SKM-1 (cell line): ENCODE measurements around the gene LCK.
"Not testable (repeated sequence)": the region's sequence is repeated elsewhere in the genome, so short reads cannot be mapped to it uniquely, and the experiment has no call there.

Source experiments
- DNase-seq: peaks from one replicate; lab custom pipeline; 2025; ENCODE audit not compliant: unreplicated experiment; lab: John Stamatoyannopoulos, UW

The LCK gene

GRCh38 chr1:32273391-32274208, 22.5 kb downstream of the LCK start:
- DNase-seq: no peak

- no peak for DNase-seq
Observed at GRCh38 chr1:32274646-32275340, 23.7 kb downstream of the LCK start.

GRCh38 chr1:32275424-32275823, 24.4 kb downstream of the LCK start:
- DNase-seq: no peak

- DNase-seq: no peak
Observed at GRCh38 chr1:32276032-32276782, 25.1 kb downstream of the LCK start.

GRCh38 chr1:32284777-32285176, 33.7 kb downstream of the LCK start:
- DNase-seq: not testable (repeated sequence)

GRCh38 chr1:32285658-32286057, 34.6 kb downstream of the LCK start:
- DNase-seq: no peak

GRCh38 chr1:32286763-32287162, 35.7 kb downstream of the LCK start:
- no peak for DNase-seq

GRCh38 chr1:32289256-32289655, 38.2 kb downstream of the LCK start:
- DNase-seq: no peak

GRCh38 chr1:32291145-32291707, 40.2 kb downstream of the LCK start:
- DNase-seq: no peak

GRCh38 chr1:32291708-32292538, 40.9 kb downstream of the LCK start, which contains the start of gene HDAC1:
TSS of gene HDAC1 (plus strand) at chr1:32292083. CDS start at chr1:32292170, 87 bp downstream.
- DNase-seq: peak; percentile 98

- not testable (repeated sequence) for DNase-seq
Observed at GRCh38 chr1:32298211-32298610, 47.1 kb downstream of the LCK start.

- DNase-seq: no peak
Observed at GRCh38 chr1:32299327-32299726, 48.3 kb downstream of the LCK start.

- DNase-seq: no peak
Observed at GRCh38 chr1:32303358-32303757, 52.3 kb downstream of the LCK start.

GRCh38 chr1:32303997-32304622, 53.0 kb downstream of the LCK start:
- DNase-seq: no peak

- no peak for DNase-seq
Observed at GRCh38 chr1:32305310-32305709, 54.2 kb downstream of the LCK start.

GRCh38 chr1:32307324-32307723, 56.3 kb downstream of the LCK start:
- no peak for DNase-seq

GRCh38 chr1:32309960-32310359, 58.9 kb downstream of the LCK start:
- no peak for DNase-seq

GRCh38 chr1:32311709-32312393, 60.8 kb downstream of the LCK start:
- no peak for DNase-seq

- no peak for DNase-seq
Observed at GRCh38 chr1:32316903-32317277, 65.8 kb downstream of the LCK start.
